ENCODE results near the gene SCO2.

SCO2 gene

GRCh38 chr22:50570861-50571260 lies 45.5 kb upstream of the SCO2 start (continued):
- TF ChIP-seq ZNF2 (tag by site-specific recombination; IDR thresholded peaks at IDR 0.05) = no peak
- no peak for TF ChIP-seq ZNF121 (tag by site-specific recombination; IDR thresholded peaks at IDR 0.05)
- no peak for TF ChIP-seq ZNF692 (tag by site-specific recombination; IDR thresholded peaks at IDR 0.05)
- TF ChIP-seq ZNF239 (tag by site-specific recombination; IDR thresholded peaks at IDR 0.05) = no peak

GRCh38 chr22:50569896-50570535 lies 44.6 kb upstream of the SCO2 start:
- POLR2A ChIA-PET = interaction anchor here (1.0 to 1.8 kb wide), 3 partner anchors 11 to 45 kb away, joined by 3 to 8 read pairs (median 4); partner anchors contain the start of gene SCO2

More at GRCh38 chr22:50569896-50570535, 44.6 kb upstream of the SCO2 start:
- H3K4me1 ChIP-seq (ENCODE audit: control insufficient read depth, insufficient read depth, low read length) = no peaks in the 10 kb centered on the region
- no peak overlapping the region for H3K4me3 ChIP-seq (ENCODE audit: low read depth, low read length)
- TF ChIP-seq ZNF174 (tag by site-specific recombination; IDR thresholded peaks at IDR 0.05) = no peak
- TF ChIP-seq ZNF274 (IDR thresholded peaks at IDR 0.05; ENCODE audit: low read length) = no peak
- no peak for TF ChIP-seq ZNF274 (tag by site-specific recombination; IDR thresholded peaks at IDR 0.05; ENCODE audit: borderline replicate concordance)
- no peak for TF ChIP-seq REPIN1 (tag by site-specific recombination; IDR thresholded peaks at IDR 0.05; ENCODE audit: low read depth)
- no peak for TF ChIP-seq ZNF426 (tag by site-specific recombination; IDR thresholded peaks at IDR 0.05)
- TF ChIP-seq ZNF133 (tag by site-specific recombination; IDR thresholded peaks at IDR 0.05) = no peak
- no peak for TF ChIP-seq ZNF148 (tag by site-specific recombination; IDR thresholded peaks at IDR 0.05; ENCODE audit: borderline replicate concordance)
- no peak for TF ChIP-seq ZNF202 (tag by site-specific recombination; IDR thresholded peaks at IDR 0.05; ENCODE audit: borderline replicate concordance)
- TF ChIP-seq ZNF155 (tag by site-specific recombination; IDR thresholded peaks at IDR 0.05) = no peak
- no peak for TF ChIP-seq ZFHX2 (tag by site-specific recombination; conservative IDR thresholded peaks at IDR 0.05)
- no peak for TF ChIP-seq ZNF48 (tag by site-specific recombination; IDR thresholded peaks at IDR 0.05)
- TF ChIP-seq ZNF791 (tag by site-specific recombination; IDR thresholded peaks at IDR 0.05) = no peak
- no peak for TF ChIP-seq ZBTB49 (tag by site-specific recombination; IDR thresholded peaks at IDR 0.05; ENCODE audit: low read depth)
- no peak for TF ChIP-seq ZFP41 (tag by site-specific recombination; IDR thresholded peaks at IDR 0.05; ENCODE audit: borderline replicate concordance)
- TF ChIP-seq ZNF423 (tag by site-specific recombination; IDR thresholded peaks at IDR 0.05) = no peak
- no peak for TF ChIP-seq ZBTB44 (tag by site-specific recombination; IDR thresholded peaks at IDR 0.05)
- no peak for TF ChIP-seq ZNF350 (tag by site-specific recombination; IDR thresholded peaks at IDR 0.05)
- no peak for TF ChIP-seq ZNF521 (tag by site-specific recombination; IDR thresholded peaks at IDR 0.05)
- no peak for TF ChIP-seq ZNF629 (tag by site-specific recombination; IDR thresholded peaks at IDR 0.05)
- no peak for TF ChIP-seq OVOL3 (tag by site-specific recombination; IDR thresholded peaks at IDR 0.05)
- peaks cover 43 to 74% of the 10 kb centered on the region in 2 experiments for H3K36me3 ChIP-seq (ENCODE audit: control insufficient read depth in 2 of 2, insufficient read depth in 1 of 2, low read length in 2 of 2)
- no peak overlapping the region for H3K27ac ChIP-seq (ENCODE audit: extremely low read depth, low read depth, low read length)
- CTCF ChIA-PET = interaction anchor here (0.9 to 1.4 kb wide), 2 partner anchors 51 to 55 kb away, joined by 3 to 4 read pairs; no protein-coding TSS in a partner anchor
- no peaks in the 10 kb centered on the region for H3K9me3 ChIP-seq (ENCODE audit: control insufficient read depth, insufficient read depth, low read depth, low read length)
